A673 (cell line): Measurements from ENCODE around the gene CBFA2T3. TPM values are rescaled to one million over a fixed set of nuclear protein-coding genes. Genes with fewer than 3 reads are reported as not detected.

Experiments used
- BruUV-seq: library from RNA; stranded (reverse); fragments of 400-500 nt; replicated peaks from 2 replicates; lab custom pipeline; 2021; lab: Mats Ljungman, UMichigan
- CTCF ChIA-PET: fragments of 300-600 bp; sonication (Branson Sonifier 250); formaldehyde crosslinking; loops from one replicate; lab custom pipeline; 2022; ENCODE audit warnings: antibody characterized with exemption; lab: Charles Lee
- POLR2A ChIA-PET: fragments of 300-600 bp; sonication (Branson Sonifier 250); formaldehyde crosslinking; loops from one replicate; lab custom pipeline; 2022; ENCODE audit warnings: antibody characterized with exemption; ENCODE audit not compliant: low non-redundant PET; lab: Charles Lee
- DNase-seq: peaks from one replicate; pipeline ENCODE4 v3.0.0-alpha.2; 2015; ENCODE audit warnings: low spot score
- H3K27ac ChIP-seq: fragments of 200-600 bp; sonication (generic); 2 replicates; pipeline ENCODE4 v1.5.1; 2016; ENCODE audit warnings: mixed run types, low read depth, mild to moderate bottlenecking, mixed read lengths, antibody characterized with exemption, low read length; ENCODE audit not compliant: poor library complexity, severe bottlenecking
- H3K27me3 ChIP-seq: fragments of 200-600 bp; sonication (generic); replicated peaks from 2 replicates; pipeline ENCODE4 v1.6.1; 2017; ENCODE audit warnings: mixed run types, low read depth, mild to moderate bottlenecking, mixed read lengths, antibody characterized with exemption, low read length; ENCODE audit not compliant: insufficient read depth, poor library complexity
- H3K36me3 ChIP-seq: fragments of 200-600 bp; sonication (generic); 2 replicates; pipeline ENCODE4 v1.6.1; 2016; ENCODE audit warnings: mixed run types, mild to moderate bottlenecking, mixed read lengths, antibody characterized with exemption, low read length; ENCODE audit not compliant: insufficient read depth, poor library complexity, severe bottlenecking
- H3K4me1 ChIP-seq: fragments of 200-600 bp; sonication (generic); 2 replicates; pipeline ENCODE4 v1.6.1; 2017; ENCODE audit warnings: mixed run types, mild to moderate bottlenecking, mixed read lengths, antibody characterized with exemption, low read length; ENCODE audit not compliant: insufficient read depth, poor library complexity, severe bottlenecking
- H3K4me3 ChIP-seq: fragments of 200-600 bp; sonication (generic); 2 replicates; pipeline ENCODE4 v1.5.1; 2016; ENCODE audit warnings: low read depth, mixed run types, mild to moderate bottlenecking, mixed read lengths, low read length; ENCODE audit not compliant: poor library complexity, severe bottlenecking
- H3K9me3 ChIP-seq: fragments of 200-600 bp; sonication (generic); 2 replicates; pipeline ENCODE4 v1.6.1; 2016; ENCODE audit warnings: mixed run types, low read depth, mild to moderate bottlenecking, mixed read lengths, antibody characterized with exemption, low read length; ENCODE audit not compliant: poor library complexity, severe bottlenecking
- CTCF ChIP-seq: fragments of 300-800, 200-600 bp; sonication (generic); conservative IDR thresholded peaks from 2 replicates; pipeline ENCODE4 v1.5.1; 2017; ENCODE audit warnings: low read depth, mild to moderate bottlenecking, antibody characterized with exemption, low read length, moderate library complexity, mixed read lengths
- EZH2 ChIP-seq: fragments of 200-600 bp; sonication (generic); IDR thresholded peaks from 2 replicates; pipeline ENCODE4 v1.6.1; 2017; ENCODE audit warnings: borderline replicate concordance, low read depth, mild to moderate bottlenecking, mixed read lengths, antibody characterized with exemption, low read length; ENCODE audit not compliant: poor library complexity, severe bottlenecking
- intact Hi-C: fragments of 100-400 bp; cut with micrococcal nuclease; formaldehyde crosslinking; loops from one replicate; pipeline ENCODE4 v1.10.0; 2022; ENCODE audit not compliant: unreplicated experiment
- total RNA-seq: library from RNA; stranded (reverse); gene quantifications from 2 replicates; pipeline ENCODE4 v1.2.3, GENCODE V29; 2021

Gene CBFA2T3
- total RNA-seq, 1 experiment from 2014 or later: 1.7 TPM

- Histone ChIP-seq H3K27me3 (no peaks in the 10 kb centered on the region), H3K36me3 (no peaks in the 10 kb centered on the region), H3K27ac (no peak overlapping the region), H3K4me1 (peaks cover 36% of the 10 kb centered on the region), H3K9me3 (no peaks in the 10 kb centered on the region), H3K4me3 (no peak overlapping the region)
- BruUV-seq: no TSS peak
- TF ChIP-seq CTCF: no peak
- no peak for TF ChIP-seq EZH2
- no peak for DNase-seq
- ChIA-PET POLR2A (no interaction called here), CTCF (no interaction called here)
- intact Hi-C loops: no loop called here
Measured at GRCh38 chr16:88917915-88918627, 58.9 kb downstream of the CBFA2T3 start.

GRCh38 chr16:88917146-88917914, 59.7 kb downstream of the CBFA2T3 start:
- DNase-seq: no peak
- ChIA-PET CTCF (no interaction called here), POLR2A (no interaction called here)
- BruUV-seq: no TSS peak
- no peak for TF ChIP-seq EZH2
- no peak for TF ChIP-seq CTCF
- Histone ChIP-seq H3K9me3 (no peaks in the 10 kb centered on the region), H3K36me3 (no peaks in the 10 kb centered on the region), H3K4me3 (no peak overlapping the region), H3K4me1 (peaks cover 29% of the 10 kb centered on the region), H3K27me3 (no peaks in the 10 kb centered on the region), H3K27ac (no peak overlapping the region)
- intact Hi-C loops: no loop called here

- intact Hi-C loops: no loop called here
Measured at GRCh38 chr16:88915639-88916327, 61.2 kb downstream of the CBFA2T3 start.

More at GRCh38 chr16:88915639-88916327, 61.2 kb downstream of the CBFA2T3 start:
- Histone ChIP-seq H3K27me3 (no peaks in the 10 kb centered on the region), H3K36me3 (no peaks in the 10 kb centered on the region), H3K4me3 (no peak overlapping the region), H3K9me3 (no peaks in the 10 kb centered on the region), H3K4me1 (peaks cover 15% of the 10 kb centered on the region), H3K27ac (no peak overlapping the region)
- DNase-seq: no peak
- POLR2A ChIA-PET: no interaction called here
- TF ChIP-seq EZH2: no peak
- no peak for TF ChIP-seq CTCF
- BruUV-seq: no TSS peak
- CTCF ChIA-PET: interaction anchor here (1.0 kb wide), 1 partner anchor 178 kb away, joined by 3 read pairs; no protein-coding TSS in a partner anchor
